Activated gamma-delta T cell (primary cell): ENCODE data around the gene SH2D7.

Experiments used
- DNase-seq: peaks from one replicate; lab custom pipeline; 2025; lab: John Stamatoyannopoulos, UW

SH2D7 gene

GRCh38 chr15:78077871-78078210 lies 14.5 kb upstream of the SH2D7 start:
- no peak for DNase-seq

GRCh38 chr15:78079298-78080087 lies 12.9 kb upstream of the SH2D7 start:
- no peak for DNase-seq

- no peak for DNase-seq
These were observed 12.3 kb upstream of the SH2D7 start for GRCh38 chr15:78080088-78080460.

- DNase-seq, result no peak
These were observed 10.1 kb upstream of the SH2D7 start for GRCh38 chr15:78082106-78082742.

- no peak for DNase-seq
These were observed 9.6 kb upstream of the SH2D7 start for GRCh38 chr15:78082743-78083110.

GRCh38 chr15:78083186-78083585 lies 9.2 kb upstream of the SH2D7 start:
- DNase-seq, result no peak

GRCh38 chr15:78083687-78084448 lies 8.5 kb upstream of the SH2D7 start:
- DNase-seq, result no peak

GRCh38 chr15:78084449-78084750 lies 8.0 kb upstream of the SH2D7 start:
- no peak for DNase-seq

GRCh38 chr15:78085928-78086327 lies 6.4 kb upstream of the SH2D7 start:
- no peak for DNase-seq

- DNase-seq, result no peak
These were observed 4.2 kb upstream of the SH2D7 start for GRCh38 chr15:78087951-78088772.

GRCh38 chr15:78088773-78089080 lies 3.6 kb upstream of the SH2D7 start:
- no peak for DNase-seq

- DNase-seq, result no peak
These were observed 1.8 kb upstream of the SH2D7 start for GRCh38 chr15:78090422-78091063.

- no peak for DNase-seq
These were observed 1.1 kb downstream of the SH2D7 start for GRCh38 chr15:78093242-78094020.

- DNase-seq, result no peak
These were observed 5.3 kb downstream of the SH2D7 start for GRCh38 chr15:78097667-78098066.

- no peak for DNase-seq
These were observed 5.9 kb downstream of the SH2D7 start for GRCh38 chr15:78098131-78098755.

- no peak for DNase-seq
These were observed 8.5 kb downstream of the SH2D7 start for GRCh38 chr15:78100886-78101285.

GRCh38 chr15:78101423-78102105 lies 9.2 kb downstream of the SH2D7 start:
- DNase-seq, result no peak

GRCh38 chr15:78102211-78102610 lies 9.8 kb downstream of the SH2D7 start:
- DNase-seq, result no peak

GRCh38 chr15:78102741-78103140 lies 10.4 kb downstream of the SH2D7 start:
- no peak for DNase-seq

GRCh38 chr15:78103406-78104118 lies 11.2 kb downstream of the SH2D7 start:
- DNase-seq, result no peak
